ENCODE data around the gene ODF2.

DNA sequence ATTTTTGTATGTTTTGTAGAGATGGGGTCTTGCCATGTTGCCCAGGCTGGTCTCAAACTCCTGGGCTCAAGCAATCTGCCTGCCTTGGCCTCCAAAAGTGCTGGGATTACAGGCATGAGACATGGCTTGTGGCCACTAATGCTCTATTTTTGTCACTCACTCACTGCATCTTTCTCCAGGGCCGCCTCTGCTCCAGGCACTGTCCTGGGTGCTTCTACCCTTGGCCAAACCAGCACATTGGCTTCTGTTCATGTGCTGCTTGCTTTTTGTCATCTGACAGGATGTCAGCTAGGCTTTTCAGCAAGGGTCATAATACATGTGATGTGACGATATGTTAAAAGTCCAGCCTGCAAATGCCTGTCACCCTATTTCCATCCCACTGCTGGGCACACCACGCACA lies 3.2 kb downstream of the ODF2 start:
- TF ChIP-seq POLR2AphosphoS5 (IDR thresholded peaks at IDR 0.05; ENCODE audit: insufficient read depth in 1 of 2, low read depth in 1 of 2) (no peak), POLR2A (IDR thresholded peaks at IDR 0.05) (no peak)
- TF ChIP-seq, protein P1, sequence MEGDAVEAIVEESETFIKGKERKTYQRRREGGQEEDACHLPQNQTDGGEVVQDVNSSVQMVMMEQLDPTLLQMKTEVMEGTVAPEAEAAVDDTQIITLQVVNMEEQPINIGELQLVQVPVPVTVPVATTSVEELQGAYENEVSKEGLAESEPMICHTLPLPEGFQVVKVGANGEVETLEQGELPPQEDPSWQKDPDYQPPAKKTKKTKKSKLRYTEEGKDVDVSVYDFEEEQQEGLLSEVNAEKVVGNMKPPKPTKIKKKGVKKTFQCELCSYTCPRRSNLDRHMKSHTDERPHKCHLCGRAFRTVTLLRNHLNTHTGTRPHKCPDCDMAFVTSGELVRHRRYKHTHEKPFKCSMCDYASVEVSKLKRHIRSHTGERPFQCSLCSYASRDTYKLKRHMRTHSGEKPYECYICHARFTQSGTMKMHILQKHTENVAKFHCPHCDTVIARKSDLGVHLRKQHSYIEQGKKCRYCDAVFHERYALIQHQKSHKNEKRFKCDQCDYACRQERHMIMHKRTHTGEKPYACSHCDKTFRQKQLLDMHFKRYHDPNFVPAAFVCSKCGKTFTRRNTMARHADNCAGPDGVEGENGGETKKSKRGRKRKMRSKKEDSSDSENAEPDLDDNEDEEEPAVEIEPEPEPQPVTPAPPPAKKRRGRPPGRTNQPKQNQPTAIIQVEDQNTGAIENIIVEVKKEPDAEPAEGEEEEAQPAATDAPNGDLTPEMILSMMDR (IDR thresholded peaks at IDR 0.05), result no peak

Data from vagina (tissue), 2 donors.